ENCODE data around the gene ANXA2R.
A peak's percentile ranks its signal among the peaks of the same experiment; 100 is the strongest.
"Not testable (repeated sequence)": the region's sequence is repeated elsewhere in the genome, so short reads cannot be mapped to it uniquely, and the experiment has no call there.

ANXA2R gene

GRCh38 chr5:43037636-43038495 is 2.3 kb downstream of the ANXA2R start:
- no peak for TF ChIP-seq CTCF (IDR thresholded peaks at IDR 0.05; ENCODE audit: control insufficient read depth, insufficient read depth, low read depth, low read length, missing control alignments)
- DNase-seq (ENCODE audit: low read depth) = no peak
- H3K4me3 ChIP-seq (ENCODE audit: control insufficient read depth, low read depth, low read length) = peak overlapping the region; percentile 18; the same call in 1 of the 2 replicates

- TF ChIP-seq CTCF (IDR thresholded peaks at IDR 0.05; ENCODE audit: control insufficient read depth, insufficient read depth, low read depth, low read length, missing control alignments) = no peak
- H3K4me3 ChIP-seq (ENCODE audit: control insufficient read depth, low read depth, low read length) = no peak overlapping the region
- DNase-seq (ENCODE audit: low read depth) = no peak
These were observed 3.1 kb downstream of the ANXA2R start for GRCh38 chr5:43036856-43037635.

GRCh38 chr5:43036409-43036808 is 3.7 kb downstream of the ANXA2R start:
- TF ChIP-seq CTCF (IDR thresholded peaks at IDR 0.05; ENCODE audit: control insufficient read depth, insufficient read depth, low read depth, low read length, missing control alignments) = no peak
- no peak for DNase-seq (ENCODE audit: low read depth)

GRCh38 chr5:43034591-43034968 is 5.5 kb downstream of the ANXA2R start:
- H3K4me3 ChIP-seq (ENCODE audit: control insufficient read depth, low read depth, low read length) = no peak overlapping the region
- no peak for TF ChIP-seq CTCF (IDR thresholded peaks at IDR 0.05; ENCODE audit: control insufficient read depth, insufficient read depth, low read depth, low read length, missing control alignments)
- no peak for DNase-seq (ENCODE audit: low read depth)

More at GRCh38 chr5:43036409-43036808, 3.7 kb downstream of the ANXA2R start:
- no peak overlapping the region for H3K4me3 ChIP-seq (ENCODE audit: control insufficient read depth, low read depth, low read length)

- no peak for TF ChIP-seq CTCF (IDR thresholded peaks at IDR 0.05; ENCODE audit: control insufficient read depth, insufficient read depth, low read depth, low read length, missing control alignments)
- no peak for DNase-seq (ENCODE audit: low read depth)
- no peak overlapping the region for H3K4me3 ChIP-seq (ENCODE audit: control insufficient read depth, low read depth, low read length)
These were observed 6.1 kb downstream of the ANXA2R start for GRCh38 chr5:43033841-43034590.

GRCh38 chr5:43027054-43027785 is 12.9 kb downstream of the ANXA2R start:
- TF ChIP-seq CTCF (IDR thresholded peaks at IDR 0.05; ENCODE audit: control insufficient read depth, insufficient read depth, low read depth, low read length, missing control alignments) = no peak
- no peak overlapping the region for H3K4me3 ChIP-seq (ENCODE audit: control insufficient read depth, low read depth, low read length)

GRCh38 chr5:43025184-43025950 is 14.8 kb downstream of the ANXA2R start:
- not testable (repeated sequence) for DNase-seq (ENCODE audit: low read depth); H3K4me3 ChIP-seq (ENCODE audit: control insufficient read depth, low read depth, low read length)

More at GRCh38 chr5:43027054-43027785, 12.9 kb downstream of the ANXA2R start:
- no peak for DNase-seq (ENCODE audit: low read depth)

Measured in AG09309 (cell line).